ENCODE data around the gene ABHD5. TPM values are rescaled to one million over a fixed set of nuclear protein-coding genes. Genes with fewer than 3 reads are reported as not detected.

The ABHD5 gene
- total and polyA plus RNA-seq, 2 of the 13 experiments (the other 11 are each of a cell fraction or from before 2014, with no cell fraction given), result 4.5 to 13.3 TPM

DNA sequence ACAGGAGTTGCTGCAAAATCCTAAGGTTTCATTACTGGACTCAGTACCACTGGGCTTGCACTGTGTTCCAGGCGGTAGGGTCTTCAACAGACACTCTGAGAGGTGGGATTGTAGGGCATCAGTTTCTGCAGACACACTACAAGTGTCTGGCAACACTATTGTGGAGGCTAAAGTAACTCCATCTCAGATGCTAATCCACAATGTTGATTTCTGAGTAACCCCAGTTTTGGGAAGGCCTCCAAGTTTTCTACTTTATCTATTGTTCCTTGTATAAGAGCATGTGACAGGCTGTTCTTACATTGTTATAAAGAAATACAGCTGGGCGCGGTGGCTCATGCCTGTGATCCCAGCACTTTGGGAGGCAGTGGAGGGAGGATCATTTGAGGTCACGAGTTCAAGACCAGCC lies 2.5 kb upstream of the ABHD5 start:
- in situ Hi-C loops (cut with HindIII; ENCODE audit: extremely low pct_ligation_motif_present, low pct_unique_long_range_greater_than_20kb) (no loop called here), intact Hi-C loops (cut with micrococcal nuclease; ENCODE audit: unreplicated experiment) (no loop called here)
- Histone ChIP-seq H4K20me1 (ENCODE audit: insufficient read depth, low read length) (no peaks in the 10 kb centered on the region), H3K4me3 (replicated peaks in 1 of 3; ENCODE audit: insufficient read depth in 1 of 3, low read depth in 2 of 3, low read length in 3 of 3) (no peak overlapping the region), H3K9ac (ENCODE audit: insufficient read depth, low read depth, low read length) (no peak overlapping the region), H3K27ac (ENCODE audit: extremely low read length, insufficient read depth, low read length) (no peak overlapping the region), H2AFZ (ENCODE audit: low read length) (no peak overlapping the region), H3K4me2 (ENCODE audit: low read depth, low read length) (no peak overlapping the region), H3K36me3 (replicated peaks in 1 of 2; ENCODE audit: control insufficient read depth in 1 of 2, insufficient read depth in 2 of 2, low read length in 2 of 2) (no peaks in the 10 kb centered on the region), H3K79me2 (ENCODE audit: insufficient read depth, low read length) (peaks cover 12% of the 10 kb centered on the region), H3K4me1 (ENCODE audit: insufficient read depth, low read length) (peaks cover 23% of the 10 kb centered on the region), H3K27me3 (ENCODE audit: control insufficient read depth in 1 of 2, insufficient read depth in 2 of 2, low read length in 2 of 2) (no peaks in the 10 kb centered on the region), H3K9me3 (ENCODE audit: low read length) (no peaks in the 10 kb centered on the region)
- DNase-seq (ENCODE audit: low spot score) (no peak), FAIRE-seq (no peak), ATAC-seq (no peak)
- BruUV-seq (replicated peaks), result no TSS peak
- POLR2A ChIA-PET, result no interaction called here
- CTCF ChIA-PET (ENCODE audit: low intra/inter-chr PET ratio, low total read pairs), result no interaction called here
- TF ChIP-seq ZNF660 (CRISPR knock-in tag; IDR thresholded peaks at IDR 0.05; ENCODE audit: borderline replicate concordance, low read depth) (no peak), GPBP1L1 (CRISPR knock-in tag; IDR thresholded peaks at IDR 0.05) (no peak), RBAK (CRISPR knock-in tag; IDR thresholded peaks at IDR 0.05) (no peak), NR2C2 (CRISPR knock-in tag; IDR thresholded peaks at IDR 0.05; ENCODE audit: borderline replicate concordance) (no peak), ZNF878 (CRISPR knock-in tag; IDR thresholded peaks at IDR 0.05) (no peak)
- TF ChIP-seq, protein P1, sequence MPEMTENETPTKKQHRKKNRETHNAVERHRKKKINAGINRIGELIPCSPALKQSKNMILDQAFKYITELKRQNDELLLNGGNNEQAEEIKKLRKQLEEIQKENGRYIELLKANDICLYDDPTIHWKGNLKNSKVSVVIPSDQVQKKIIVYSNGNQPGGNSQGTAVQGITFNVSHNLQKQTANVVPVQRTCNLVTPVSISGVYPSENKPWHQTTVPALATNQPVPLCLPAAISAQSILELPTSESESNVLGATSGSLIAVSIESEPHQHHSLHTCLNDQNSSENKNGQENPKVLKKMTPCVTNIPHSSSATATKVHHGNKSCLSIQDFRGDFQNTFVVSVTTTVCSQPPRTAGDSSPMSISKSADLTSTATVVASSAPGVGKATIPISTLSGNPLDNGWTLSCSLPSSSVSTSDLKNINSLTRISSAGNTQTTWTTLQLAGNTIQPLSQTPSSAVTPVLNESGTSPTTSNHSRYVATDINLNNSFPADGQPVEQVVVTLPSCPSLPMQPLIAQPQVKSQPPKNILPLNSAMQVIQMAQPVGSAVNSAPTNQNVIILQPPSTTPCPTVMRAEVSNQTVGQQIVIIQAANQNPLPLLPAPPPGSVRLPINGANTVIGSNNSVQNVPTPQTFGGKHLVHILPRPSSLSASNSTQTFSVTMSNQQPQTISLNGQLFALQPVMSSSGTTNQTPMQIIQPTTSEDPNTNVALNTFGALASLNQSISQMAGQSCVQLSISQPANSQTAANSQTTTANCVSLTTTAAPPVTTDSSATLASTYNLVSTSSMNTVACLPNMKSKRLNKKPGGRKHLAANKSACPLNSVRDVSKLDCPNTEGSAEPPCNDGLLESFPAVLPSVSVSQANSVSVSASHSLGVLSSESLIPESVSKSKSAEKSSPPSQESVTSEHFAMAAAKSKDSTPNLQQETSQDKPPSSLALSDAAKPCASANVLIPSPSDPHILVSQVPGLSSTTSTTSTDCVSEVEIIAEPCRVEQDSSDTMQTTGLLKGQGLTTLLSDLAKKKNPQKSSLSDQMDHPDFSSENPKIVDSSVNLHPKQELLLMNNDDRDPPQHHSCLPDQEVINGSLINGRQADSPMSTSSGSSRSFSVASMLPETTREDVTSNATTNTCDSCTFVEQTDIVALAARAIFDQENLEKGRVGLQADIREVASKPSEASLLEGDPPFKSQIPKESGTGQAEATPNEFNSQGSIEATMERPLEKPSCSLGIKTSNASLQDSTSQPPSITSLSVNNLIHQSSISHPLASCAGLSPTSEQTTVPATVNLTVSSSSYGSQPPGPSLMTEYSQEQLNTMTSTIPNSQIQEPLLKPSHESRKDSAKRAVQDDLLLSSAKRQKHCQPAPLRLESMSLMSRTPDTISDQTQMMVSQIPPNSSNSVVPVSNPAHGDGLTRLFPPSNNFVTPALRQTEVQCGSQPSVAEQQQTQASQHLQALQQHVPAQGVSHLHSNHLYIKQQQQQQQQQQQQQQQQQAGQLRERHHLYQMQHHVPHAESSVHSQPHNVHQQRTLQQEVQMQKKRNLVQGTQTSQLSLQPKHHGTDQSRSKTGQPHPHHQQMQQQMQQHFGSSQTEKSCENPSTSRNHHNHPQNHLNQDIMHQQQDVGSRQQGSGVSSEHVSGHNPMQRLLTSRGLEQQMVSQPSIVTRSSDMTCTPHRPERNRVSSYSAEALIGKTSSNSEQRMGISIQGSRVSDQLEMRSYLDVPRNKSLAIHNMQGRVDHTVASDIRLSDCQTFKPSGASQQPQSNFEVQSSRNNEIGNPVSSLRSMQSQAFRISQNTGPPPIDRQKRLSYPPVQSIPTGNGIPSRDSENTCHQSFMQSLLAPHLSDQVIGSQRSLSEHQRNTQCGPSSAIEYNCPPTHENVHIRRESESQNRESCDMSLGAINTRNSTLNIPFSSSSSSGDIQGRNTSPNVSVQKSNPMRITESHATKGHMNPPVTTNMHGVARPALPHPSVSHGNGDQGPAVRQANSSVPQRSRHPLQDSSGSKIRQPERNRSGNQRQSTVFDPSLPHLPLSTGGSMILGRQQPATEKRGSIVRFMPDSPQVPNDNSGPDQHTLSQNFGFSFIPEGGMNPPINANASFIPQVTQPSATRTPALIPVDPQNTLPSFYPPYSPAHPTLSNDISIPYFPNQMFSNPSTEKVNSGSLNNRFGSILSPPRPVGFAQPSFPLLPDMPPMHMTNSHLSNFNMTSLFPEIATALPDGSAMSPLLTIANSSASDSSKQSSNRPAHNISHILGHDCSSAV (CRISPR knock-in tag; IDR thresholded peaks at IDR 0.05; ENCODE audit: borderline replicate concordance), result no peak
- WGBS (ENCODE audit: low lambda C conversion rate), result 92% methylated on average over 4 of the region's 4 CpGs

All from HepG2 (cell line).